ENCODE results near the gene SLC45A2. TPM values are rescaled to one million over a fixed set of nuclear protein-coding genes. Genes with fewer than 3 reads are reported as not detected.

Gene SLC45A2
- total and polyA plus RNA-seq, 2 of the 8 experiments (the other 6 are each of a cell fraction or from before 2014, with no cell fraction given) = 0.09 TPM; not detected in 1

GRCh38 chr5:33938507-33938796, 46.0 kb downstream of the SLC45A2 start:
- Histone ChIP-seq H4K8ac (ENCODE audit: extremely low read depth, insufficient read depth, low read length) (no peak overlapping the region), H3K56ac (replicated peaks; ENCODE audit: insufficient read length, low read depth, low read length) (no peak overlapping the region), H3K36me3 (ENCODE audit: control insufficient read depth in 2 of 4, insufficient read depth in 4 of 4, low read length in 3 of 4) (no peaks in the 10 kb centered on the region), H3K9me3 (ENCODE audit: insufficient read depth in 2 of 2, low read depth in 1 of 2, low read length in 1 of 2) (no peaks in the 10 kb centered on the region), H2AK5ac (ENCODE audit: low read depth, low read length) (no peak overlapping the region), H2BK15ac (ENCODE audit: low read length) (no peak overlapping the region), H3K23ac (ENCODE audit: insufficient read length) (no peak overlapping the region), H4K20me1 (replicated peaks in 1 of 2; ENCODE audit: control insufficient read depth in 1 of 2, insufficient read depth in 2 of 2, low read length in 2 of 2) (no peaks in the 10 kb centered on the region), H3K4me3 (ENCODE audit: extremely low read depth in 1 of 4, insufficient read depth in 2 of 4, low read depth in 3 of 4, low read length in 4 of 4) (no peak overlapping the region), H3K27ac (ENCODE audit: low read depth, low read length) (no peak overlapping the region), H2BK20ac (ENCODE audit: low read length) (no peak overlapping the region), H2AFZ (ENCODE audit: low read length) (no peak overlapping the region), H2BK5ac (ENCODE audit: low read depth, low read length) (no peak overlapping the region), H3K4ac (replicated peaks; ENCODE audit: insufficient read length, low read depth, low read length) (no peak overlapping the region), H3K14ac (ENCODE audit: insufficient read length) (no peak overlapping the region), H3K79me2 (ENCODE audit: control insufficient read depth in 1 of 2, insufficient read depth in 2 of 2, low read length in 2 of 2) (no peaks in the 10 kb centered on the region), H3K79me1 (ENCODE audit: low read depth, low read length) (no peaks in the 10 kb centered on the region), H4K91ac (replicated peaks; ENCODE audit: insufficient read length, low read length) (no peak overlapping the region), H3K23me2 (ENCODE audit: low read depth, low read length) (peaks cover 7% of the 10 kb centered on the region), H3K9ac (replicated peaks in 1 of 4; ENCODE audit: extremely low read depth in 1 of 4, low read depth in 3 of 4, low read length in 3 of 4) (no peak overlapping the region), H3K27me3 (replicated peaks in 1 of 4; ENCODE audit: control insufficient read depth in 3 of 4, extremely low read depth in 1 of 4, insufficient read depth in 3 of 4, low read length in 3 of 4) (peaks cover 0 to 17% (median 13%) of the 10 kb centered on the region in 4 experiments; a peak in 5 of 7 replicates), H3K4me1 (replicated peaks in 1 of 4; ENCODE audit: control insufficient read depth in 3 of 4, insufficient read depth in 4 of 4, low read length in 3 of 4) (peaks cover 0 to 4% (median 3%) of the 10 kb centered on the region in 4 experiments; a peak in 3 of 7 replicates), H3K18ac (ENCODE audit: extremely low read depth, low read length) (no peak overlapping the region), H4K5ac (ENCODE audit: insufficient read length, low read depth, low read length) (no peak overlapping the region), H2BK120ac (replicated peaks; ENCODE audit: low read depth, low read length) (no peak overlapping the region), H2BK12ac (ENCODE audit: low read depth, low read length) (no peak overlapping the region), H3K4me2 (ENCODE audit: insufficient read depth in 1 of 2, low read depth in 2 of 2, low read length in 2 of 2) (no peak overlapping the region)
- DNase-seq (ENCODE audit: low read depth in 1 of 2, low spot score in 2 of 2) (no peak), FAIRE-seq (no peak)
- TF ChIP-seq TAF1 (IDR thresholded peaks at IDR 0.05; ENCODE audit: low read depth, low read length) = no peak
- TF ChIP-seq SIRT6 (IDR thresholded peaks at IDR 0.05; ENCODE audit: low read length) = no peak
- no peak for TF ChIP-seq BCL11A (IDR thresholded peaks at IDR 0.05; ENCODE audit: low read depth in 2 of 2, low read length in 2 of 2)
- no peak for TF ChIP-seq KDM1A (IDR thresholded peaks at IDR 0.05; ENCODE audit: borderline replicate concordance, low read length)
- TF ChIP-seq ASH2L (IDR thresholded peaks at IDR 0.05; ENCODE audit: low read length) = no peak
- TF ChIP-seq GTF2F1 (IDR thresholded peaks at IDR 0.05; ENCODE audit: borderline replicate concordance, low read depth, low read length) = no peak
- ChIA-PET CTCF (ENCODE audit: partially characterized antibody) (interaction anchor here (0.6 to 1.4 kb wide), 6 partner anchors 21 to 145 kb away, joined by 3 to 4 read pairs (median 3); no protein-coding TSS in a partner anchor), POLR2A (ENCODE audit: partially characterized antibody) (no interaction called here)
- 87% methylated on average over 14 of the region's 14 CpGs; no CpG with 5 or more reads in 1 of the 2 experiments for WGBS, 2 experiments (ENCODE audit: extremely low coverage in 1 of 2, insufficient coverage in 1 of 2, insufficient read length in 1 of 2, insufficient replicate concordance in 2 of 2, low coverage in 1 of 2, low lambda C conversion rate in 2 of 2, missing lambda C conversion rate in 1 of 2)
